GM18951 (cell line): ENCODE data around the gene OR56A4.

Source experiments
- POLR2A ChIP-seq: IDR thresholded peaks from 4 replicates; pipeline ENCODE4 v1.6.1; 2011; ENCODE audit warnings: mild to moderate bottlenecking; ENCODE audit not compliant: insufficient read length, insufficient read depth; ENCODE audit errors: extremely low read depth
- in situ Hi-C: fragments of 300-500 bp; cut with MboI; formaldehyde crosslinking; loops from one replicate; pipeline ENCODE4 v1.12.0; 2022; ENCODE audit warnings: low sequenced_read_pairs, mixed read lengths, inconsistent platforms; ENCODE audit not compliant: unreplicated experiment

Gene OR56A4, protein sequence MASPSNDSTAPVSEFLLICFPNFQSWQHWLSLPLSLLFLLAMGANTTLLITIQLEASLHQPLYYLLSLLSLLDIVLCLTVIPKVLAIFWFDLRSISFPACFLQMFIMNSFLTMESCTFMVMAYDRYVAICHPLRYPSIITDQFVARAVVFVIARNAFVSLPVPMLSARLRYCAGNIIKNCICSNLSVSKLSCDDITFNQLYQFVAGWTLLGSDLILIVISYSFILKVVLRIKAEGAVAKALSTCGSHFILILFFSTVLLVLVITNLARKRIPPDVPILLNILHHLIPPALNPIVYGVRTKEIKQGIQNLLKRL

DNA sequence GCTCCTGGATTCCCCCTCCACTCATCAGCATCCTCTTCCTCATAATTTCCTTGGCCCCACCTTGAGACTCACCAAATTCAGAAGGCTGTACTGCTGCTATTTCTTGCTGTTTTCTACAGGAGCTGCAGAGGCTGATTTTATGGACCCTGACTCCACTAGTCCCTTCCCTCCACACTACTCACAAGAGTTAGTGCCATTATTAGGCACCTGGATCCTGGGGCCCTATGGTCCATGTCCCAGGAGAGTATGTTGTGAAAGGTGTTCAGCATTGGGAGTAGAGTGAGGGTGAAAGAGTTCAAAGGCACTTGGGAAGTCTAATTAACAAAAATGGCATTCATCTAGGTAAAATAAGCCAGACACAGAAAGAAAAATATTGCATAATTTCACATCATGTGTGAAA, at the start of gene OR56A4:
Gene OR56A4 (minus strand): TSS at position 101 of the 400 bp plus-strand sequence. CDS start 3,954 bp downstream, outside the sequence.
- in situ Hi-C loops = no loop called here
- no peak for TF ChIP-seq POLR2A

DNA sequence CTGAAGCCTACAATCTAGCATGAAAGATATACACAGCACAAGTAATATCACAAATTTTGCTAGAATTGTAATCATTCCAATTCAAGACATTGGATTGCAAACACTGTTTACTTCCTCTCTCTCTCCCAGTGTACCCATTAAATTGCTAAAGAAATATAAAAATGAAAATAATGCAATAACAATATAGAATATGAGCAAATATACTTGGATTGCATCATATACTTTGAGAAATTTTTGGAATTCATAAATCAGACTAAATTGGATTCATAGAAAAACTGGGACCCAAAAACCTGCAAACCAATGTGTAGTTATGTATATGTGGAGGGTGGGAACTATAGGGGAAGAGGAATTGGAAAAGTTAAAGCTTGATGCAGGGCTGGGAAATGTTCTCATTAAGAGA, 48.8 kb upstream of the OR56A4 start:
- no peak for TF ChIP-seq POLR2A
- in situ Hi-C loops = no loop called here

GRCh38 chr11:6052374-6052773, 45.6 kb upstream of the OR56A4 start:
- no peak for TF ChIP-seq POLR2A
- in situ Hi-C loops = no loop called here

DNA sequence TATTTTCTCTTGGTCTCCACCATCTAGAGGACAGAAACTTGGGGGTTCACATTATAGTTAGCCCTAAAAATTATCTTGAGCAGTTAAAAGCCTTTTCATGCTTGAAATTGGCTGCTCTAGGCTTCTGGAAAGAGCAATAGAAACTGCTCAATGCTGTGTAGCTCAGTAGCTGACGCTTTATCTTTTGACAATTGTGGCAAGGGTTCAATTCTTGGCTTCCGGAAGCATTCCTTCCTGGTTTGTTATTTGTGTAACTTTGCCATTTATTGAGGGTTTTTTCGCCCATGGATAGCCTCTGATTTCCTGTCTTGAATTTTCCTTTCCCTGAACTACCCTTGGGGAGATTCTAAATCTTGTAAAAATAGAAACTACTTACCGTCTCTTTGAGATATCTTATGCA, 34.1 kb upstream of the OR56A4 start:
- in situ Hi-C loops = no loop called here
- no peak for TF ChIP-seq POLR2A

DNA sequence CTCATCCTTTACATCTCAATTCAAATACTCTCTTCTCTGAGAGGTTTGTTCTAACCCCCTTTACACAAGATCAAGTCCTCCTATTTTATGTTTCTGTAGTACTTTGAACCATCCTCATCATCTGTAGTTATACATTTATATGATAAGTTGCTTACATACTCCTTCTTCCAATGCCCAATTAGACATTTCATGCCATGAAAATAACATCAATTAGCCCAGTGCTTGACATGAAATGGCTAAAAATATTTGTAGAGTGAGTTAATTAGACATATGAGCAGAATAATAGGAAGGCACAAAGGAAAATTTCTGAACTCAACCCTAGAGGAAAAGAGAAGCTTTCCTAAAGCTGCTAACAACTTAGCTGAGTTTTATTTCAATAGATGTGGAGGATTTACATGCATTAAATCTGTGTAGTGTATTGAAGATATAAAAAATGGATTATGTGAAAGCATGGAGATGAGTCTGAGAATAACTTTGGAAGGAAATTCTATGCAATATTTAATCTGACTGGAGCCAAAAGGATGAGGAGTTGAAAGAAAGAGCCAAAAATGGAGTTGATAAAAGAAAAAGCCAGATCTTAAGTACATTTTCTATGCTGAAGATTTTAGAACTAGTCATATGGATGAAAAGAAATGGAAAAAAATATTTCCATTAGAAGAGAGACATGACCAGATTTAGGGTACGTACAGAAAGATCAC, 24.1 kb upstream of the OR56A4 start, which contains the start of gene OR56A1:
Gene OR56A1 (minus strand): TSS at position 51 of the 698 bp plus-strand sequence. CDS start 3,066 bp downstream, outside the sequence.
- TF ChIP-seq POLR2A = no peak
- in situ Hi-C loops = no loop called here

DNA sequence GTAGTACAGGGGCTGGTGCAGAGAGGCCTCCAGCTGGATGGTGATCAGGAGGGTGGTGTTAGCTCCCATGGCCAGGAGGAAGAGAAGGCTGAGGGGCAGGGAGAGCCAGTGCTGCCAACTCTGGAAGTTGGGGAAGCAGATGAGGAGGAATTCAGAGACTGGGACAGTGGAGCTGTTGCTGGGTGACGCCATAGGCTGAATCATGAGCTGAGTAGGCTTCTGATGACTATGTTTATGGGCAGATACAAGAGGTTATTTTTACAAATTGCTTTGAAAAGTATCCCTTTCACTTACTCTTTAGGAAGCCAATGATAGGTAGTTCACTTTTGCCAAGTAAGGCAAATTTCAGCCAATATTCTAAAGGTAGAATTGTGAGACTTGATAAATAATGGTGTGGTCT, 20.8 kb upstream of the OR56A4 start:
- in situ Hi-C loops = loop anchor here (10.0 kb wide), 1 partner anchor 327 kb away; no protein-coding TSS in a partner anchor
- no peak for TF ChIP-seq POLR2A

GRCh38 chr11:6025056-6025455, 18.3 kb upstream of the OR56A4 start:
- in situ Hi-C loops = loop anchor here (10.0 kb wide), 1 partner anchor 330 kb away; no protein-coding TSS in a partner anchor
- no peak for TF ChIP-seq POLR2A

DNA sequence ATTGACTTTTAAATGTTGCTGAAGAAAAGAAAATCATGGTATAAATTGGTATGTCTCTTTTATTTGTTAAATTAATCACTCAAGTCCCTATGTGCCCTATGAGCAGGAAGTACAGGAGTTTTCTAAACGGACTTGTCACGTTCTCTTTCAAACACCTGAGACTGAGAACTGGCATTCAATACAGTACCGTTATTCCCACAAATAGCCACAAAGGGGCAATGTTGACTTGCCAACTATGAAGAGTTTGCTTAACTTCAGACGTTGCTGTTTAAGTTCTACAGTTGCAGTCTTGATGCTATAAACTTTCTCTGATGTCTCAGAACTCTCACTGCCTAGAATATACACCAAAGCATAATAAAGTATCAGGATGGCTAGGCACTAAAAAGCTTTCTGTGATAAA, 16.2 kb upstream of the OR56A4 start:
- no peak for TF ChIP-seq POLR2A
- in situ Hi-C loops = loop anchor here (10.0 kb wide), 1 partner anchor 332 kb away; no protein-coding TSS in a partner anchor

DNA sequence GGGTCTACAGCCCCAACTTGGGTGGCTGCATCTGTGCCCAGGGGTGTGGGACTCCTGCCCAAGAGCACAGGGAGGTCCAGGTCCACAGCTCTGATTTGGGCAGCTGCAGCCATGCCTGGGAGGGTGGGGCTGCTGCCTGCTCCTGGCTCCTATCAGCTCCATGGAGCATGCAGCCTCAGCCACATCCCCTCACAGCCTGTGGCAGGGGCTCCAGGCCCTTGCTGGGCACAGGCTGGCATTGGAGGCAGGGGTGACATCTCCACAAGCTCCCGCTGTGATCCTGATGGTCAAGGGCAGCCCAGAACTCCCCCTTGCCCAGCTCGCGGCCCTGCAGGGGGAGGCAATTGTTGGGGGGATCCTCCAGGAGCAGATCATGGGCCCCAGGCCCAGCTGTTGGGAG, 6.3 kb upstream of the OR56A4 start:
- in situ Hi-C loops = no loop called here
- TF ChIP-seq POLR2A = no peak

DNA sequence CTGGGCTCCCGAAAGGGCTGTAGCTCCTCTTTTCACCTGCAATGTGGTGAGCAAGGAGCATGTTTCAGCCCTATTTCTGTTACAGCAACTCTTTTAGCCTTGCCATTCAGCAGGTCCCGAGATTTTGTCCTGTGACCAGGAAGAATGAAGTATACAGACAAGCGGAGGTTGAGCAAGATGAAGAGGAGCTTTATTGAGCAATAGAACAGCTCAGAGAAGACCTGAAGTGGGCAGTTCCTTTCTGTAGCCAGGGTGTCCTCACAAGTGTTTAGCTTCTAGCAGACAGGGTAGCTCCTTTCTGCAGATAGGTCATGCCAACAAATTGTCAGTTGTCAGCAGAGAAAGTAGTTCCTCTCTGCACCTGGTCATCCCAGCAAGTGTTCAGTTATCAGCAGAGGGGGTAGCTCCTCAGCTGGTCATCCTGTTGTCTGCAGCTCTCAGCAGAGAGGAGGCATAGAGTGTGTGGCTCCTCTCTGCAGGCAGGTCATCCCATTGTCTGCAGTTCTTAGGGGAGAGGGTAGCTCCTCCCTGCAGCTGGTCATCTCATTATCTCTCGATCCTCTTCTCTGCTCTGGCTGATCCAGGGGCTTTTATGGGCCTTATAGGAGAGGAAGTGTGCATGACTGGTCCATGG, 5.4 kb upstream of the OR56A4 start:
- in situ Hi-C loops = no loop called here
- TF ChIP-seq POLR2A = no peak

DNA sequence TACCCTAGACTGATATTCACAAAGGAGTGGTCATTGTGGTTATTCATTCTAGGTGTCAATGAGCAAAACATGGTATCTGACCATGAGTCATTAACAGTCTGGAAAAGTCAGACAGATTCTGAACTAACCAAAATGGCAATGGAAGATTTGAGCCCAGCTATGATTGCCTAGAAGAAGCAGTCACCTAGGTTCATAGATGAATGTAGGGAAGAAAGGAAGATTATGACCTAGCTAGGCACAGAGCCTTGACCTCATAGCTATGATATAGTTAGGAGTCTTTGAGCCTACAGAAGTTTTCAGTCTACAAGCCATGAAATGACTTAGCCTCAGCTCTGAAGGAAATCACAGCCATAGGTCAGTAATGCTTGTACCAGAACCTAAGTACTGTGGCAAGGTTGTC, 351 bp downstream of the OR56A4 start:
- TF ChIP-seq POLR2A = no peak
- in situ Hi-C loops = no loop called here

- no peak for TF ChIP-seq POLR2A
- in situ Hi-C loops = no loop called here
These were observed 4.5 kb downstream of the OR56A4 start for GRCh38 chr11:6002202-6002699.

DNA sequence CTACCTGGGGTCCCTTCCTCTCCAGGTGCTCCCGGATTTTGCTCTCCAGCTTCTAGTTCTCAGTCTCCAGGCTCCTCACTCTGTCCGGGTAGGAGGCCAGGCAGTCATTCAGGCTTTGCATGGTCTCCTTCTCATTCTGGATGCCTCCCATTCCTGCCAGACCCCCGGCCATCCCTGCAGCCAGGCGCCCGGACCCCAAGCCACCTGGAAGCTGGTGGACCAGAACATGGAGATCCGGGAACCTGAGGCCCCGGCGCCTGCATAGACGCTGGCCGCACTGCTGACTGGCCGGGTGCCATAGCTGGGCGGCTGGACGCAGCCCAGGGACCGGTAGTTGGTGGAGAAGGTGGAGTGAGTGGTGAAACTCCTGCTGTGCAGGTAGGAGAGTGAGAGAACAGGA, 12.0 kb downstream of the OR56A4 start:
- TF ChIP-seq POLR2A = no peak
- in situ Hi-C loops = no loop called here

GRCh38 chr11:5992604-5993251, 14.0 kb downstream of the OR56A4 start:
- TF ChIP-seq POLR2A = no peak
- in situ Hi-C loops = no loop called here
